ENCODE data around the gene PCDH9. TPM values are rescaled to one million over a fixed set of nuclear protein-coding genes. Genes with fewer than 3 reads are reported as not detected.

The PCDH9 gene
- total and polyA plus RNA-seq, 2 experiments from 2014 or later = 0.31 to 0.52 TPM

DNA sequence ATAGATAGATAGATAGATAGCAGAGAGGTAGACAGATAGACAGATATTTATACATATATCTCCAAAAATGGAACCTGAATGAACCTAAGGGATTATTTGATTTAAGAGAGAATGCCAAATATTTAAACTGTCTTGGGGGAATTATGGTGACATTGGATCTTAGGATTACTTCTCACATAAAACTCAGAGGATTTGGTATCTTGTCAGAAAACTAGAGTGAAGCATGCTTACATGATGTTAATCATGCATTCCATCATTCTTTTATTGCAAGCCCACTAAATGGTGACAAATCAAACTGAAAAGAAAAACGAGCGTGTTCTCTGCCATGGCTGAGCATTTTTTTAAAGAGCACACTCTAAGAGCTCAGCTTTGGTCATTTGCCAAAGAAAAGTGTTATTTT lies 165.2 kb downstream of the PCDH9 start:
- H3K4me1 Mint-ChIP-seq = peaks cover 24% of the 10 kb centered on the region
- Histone ChIP-seq H2AFZ (no peak overlapping the region), H3K27ac (ENCODE audit: low read depth) (no peak overlapping the region), H3F3A (replicated peaks; ENCODE audit: low read depth) (no peaks in the 10 kb centered on the region), H3K79me2 (replicated peaks; ENCODE audit: insufficient read depth) (no peaks in the 10 kb centered on the region), H3K4me1 (ENCODE audit: insufficient read depth) (peaks cover 4% of the 10 kb centered on the region), H3K4me2 (no peak overlapping the region), H3K27me3 (ENCODE audit: insufficient read depth) (no peaks in the 10 kb centered on the region), H3K4me3 (no peak overlapping the region), H4K20me1 (replicated peaks; ENCODE audit: insufficient read depth) (no peaks in the 10 kb centered on the region), H3K9me2 (ENCODE audit: insufficient read depth) (no peaks in the 10 kb centered on the region), H3K36me3 (ENCODE audit: insufficient read depth) (no peaks in the 10 kb centered on the region)
- DNase-seq (ENCODE audit: low spot score) (no peak), ATAC-seq (no peak)
- no peaks in the 10 kb centered on the region for H3K36me3 Mint-ChIP-seq (ENCODE audit: low read depth)
- TF ChIP-seq EZH2 (IDR thresholded peaks at IDR 0.05; ENCODE audit: low read depth, unreplicated experiment) = no peak
- TF ChIP-seq, protein P1, sequence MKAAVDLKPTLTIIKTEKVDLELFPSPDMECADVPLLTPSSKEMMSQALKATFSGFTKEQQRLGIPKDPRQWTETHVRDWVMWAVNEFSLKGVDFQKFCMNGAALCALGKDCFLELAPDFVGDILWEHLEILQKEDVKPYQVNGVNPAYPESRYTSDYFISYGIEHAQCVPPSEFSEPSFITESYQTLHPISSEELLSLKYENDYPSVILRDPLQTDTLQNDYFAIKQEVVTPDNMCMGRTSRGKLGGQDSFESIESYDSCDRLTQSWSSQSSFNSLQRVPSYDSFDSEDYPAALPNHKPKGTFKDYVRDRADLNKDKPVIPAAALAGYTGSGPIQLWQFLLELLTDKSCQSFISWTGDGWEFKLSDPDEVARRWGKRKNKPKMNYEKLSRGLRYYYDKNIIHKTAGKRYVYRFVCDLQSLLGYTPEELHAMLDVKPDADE (IDR thresholded peaks at IDR 0.05) = no peak
- TF ChIP-seq STAT1 (IDR thresholded peaks at IDR 0.05; ENCODE audit: unreplicated experiment) = no peak
- no peak for TF ChIP-seq POLR2AphosphoS5 (IDR thresholded peaks at IDR 0.05; ENCODE audit: low read depth)
- TF ChIP-seq, protein P2, sequence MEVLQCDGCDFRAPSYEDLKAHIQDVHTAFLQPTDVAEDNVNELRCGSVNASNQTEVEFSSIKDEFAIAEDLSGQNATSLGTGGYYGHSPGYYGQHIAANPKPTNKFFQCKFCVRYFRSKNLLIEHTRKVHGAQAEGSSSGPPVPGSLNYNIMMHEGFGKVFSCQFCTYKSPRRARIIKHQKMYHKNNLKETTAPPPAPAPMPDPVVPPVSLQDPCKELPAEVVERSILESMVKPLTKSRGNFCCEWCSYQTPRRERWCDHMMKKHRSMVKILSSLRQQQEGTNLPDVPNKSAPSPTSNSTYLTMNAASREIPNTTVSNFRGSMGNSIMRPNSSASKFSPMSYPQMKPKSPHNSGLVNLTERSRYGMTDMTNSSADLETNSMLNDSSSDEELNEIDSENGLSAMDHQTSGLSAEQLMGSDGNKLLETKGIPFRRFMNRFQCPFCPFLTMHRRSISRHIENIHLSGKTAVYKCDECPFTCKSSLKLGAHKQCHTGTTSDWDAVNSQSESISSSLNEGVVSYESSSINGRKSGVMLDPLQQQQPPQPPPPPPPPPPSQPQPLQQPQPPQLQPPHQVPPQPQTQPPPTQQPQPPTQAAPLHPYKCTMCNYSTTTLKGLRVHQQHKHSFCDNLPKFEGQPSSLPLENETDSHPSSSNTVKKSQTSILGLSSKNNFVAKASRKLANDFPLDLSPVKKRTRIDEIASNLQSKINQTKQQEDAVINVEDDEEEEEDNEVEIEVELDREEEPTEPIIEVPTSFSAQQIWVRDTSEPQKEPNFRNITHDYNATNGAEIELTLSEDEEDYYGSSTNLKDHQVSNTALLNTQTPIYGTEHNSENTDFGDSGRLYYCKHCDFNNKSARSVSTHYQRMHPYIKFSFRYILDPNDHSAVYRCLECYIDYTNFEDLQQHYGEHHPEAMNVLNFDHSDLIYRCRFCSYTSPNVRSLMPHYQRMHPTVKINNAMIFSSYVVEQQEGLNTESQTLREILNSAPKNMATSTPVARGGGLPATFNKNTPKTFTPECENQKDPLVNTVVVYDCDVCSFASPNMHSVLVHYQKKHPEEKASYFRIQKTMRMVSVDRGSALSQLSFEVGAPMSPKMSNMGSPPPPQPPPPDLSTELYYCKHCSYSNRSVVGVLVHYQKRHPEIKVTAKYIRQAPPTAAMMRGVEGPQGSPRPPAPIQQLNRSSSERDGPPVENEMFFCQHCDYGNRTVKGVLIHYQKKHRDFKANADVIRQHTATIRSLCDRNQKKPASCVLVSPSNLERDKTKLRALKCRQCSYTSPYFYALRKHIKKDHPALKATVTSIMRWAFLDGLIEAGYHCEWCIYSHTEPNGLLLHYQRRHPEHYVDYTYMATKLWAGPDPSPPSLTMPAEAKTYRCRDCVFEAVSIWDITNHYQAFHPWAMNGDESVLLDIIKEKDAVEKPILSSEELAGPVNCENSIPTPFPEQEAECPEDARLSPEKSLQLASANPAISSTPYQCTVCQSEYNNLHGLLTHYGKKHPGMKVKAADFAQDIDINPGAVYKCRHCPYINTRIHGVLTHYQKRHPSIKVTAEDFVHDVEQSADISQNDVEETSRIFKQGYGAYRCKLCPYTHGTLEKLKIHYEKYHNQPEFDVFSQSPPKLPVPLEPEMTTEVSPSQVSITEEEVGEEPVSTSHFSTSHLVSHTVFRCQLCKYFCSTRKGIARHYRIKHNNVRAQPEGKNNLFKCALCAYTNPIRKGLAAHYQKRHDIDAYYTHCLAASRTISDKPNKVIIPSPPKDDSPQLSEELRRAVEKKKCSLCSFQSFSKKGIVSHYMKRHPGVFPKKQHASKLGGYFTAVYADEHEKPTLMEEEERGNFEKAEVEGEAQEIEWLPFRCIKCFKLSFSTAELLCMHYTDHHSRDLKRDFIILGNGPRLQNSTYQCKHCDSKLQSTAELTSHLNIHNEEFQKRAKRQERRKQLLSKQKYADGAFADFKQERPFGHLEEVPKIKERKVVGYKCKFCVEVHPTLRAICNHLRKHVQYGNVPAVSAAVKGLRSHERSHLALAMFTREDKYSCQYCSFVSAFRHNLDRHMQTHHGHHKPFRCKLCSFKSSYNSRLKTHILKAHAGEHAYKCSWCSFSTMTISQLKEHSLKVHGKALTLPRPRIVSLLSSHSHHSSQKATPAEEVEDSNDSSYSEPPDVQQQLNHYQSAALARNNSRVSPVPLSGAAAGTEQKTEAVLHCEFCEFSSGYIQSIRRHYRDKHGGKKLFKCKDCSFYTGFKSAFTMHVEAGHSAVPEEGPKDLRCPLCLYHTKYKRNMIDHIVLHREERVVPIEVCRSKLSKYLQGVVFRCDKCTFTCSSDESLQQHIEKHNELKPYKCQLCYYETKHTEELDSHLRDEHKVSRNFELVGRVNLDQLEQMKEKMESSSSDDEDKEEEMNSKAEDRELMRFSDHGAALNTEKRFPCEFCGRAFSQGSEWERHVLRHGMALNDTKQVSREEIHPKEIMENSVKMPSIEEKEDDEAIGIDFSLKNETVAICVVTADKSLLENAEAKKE (CRISPR knock-in tag; IDR thresholded peaks at IDR 0.05) = no peak
- no peak for TF ChIP-seq CREB1 (CRISPR knock-in tag; IDR thresholded peaks at IDR 0.05; ENCODE audit: low read depth)
- no peak for TF ChIP-seq JUNB (IDR thresholded peaks at IDR 0.05; ENCODE audit: unreplicated experiment)
- TF ChIP-seq ZNF114 (CRISPR knock-in tag; IDR thresholded peaks at IDR 0.05) = no peak
- TF ChIP-seq, protein P3, sequence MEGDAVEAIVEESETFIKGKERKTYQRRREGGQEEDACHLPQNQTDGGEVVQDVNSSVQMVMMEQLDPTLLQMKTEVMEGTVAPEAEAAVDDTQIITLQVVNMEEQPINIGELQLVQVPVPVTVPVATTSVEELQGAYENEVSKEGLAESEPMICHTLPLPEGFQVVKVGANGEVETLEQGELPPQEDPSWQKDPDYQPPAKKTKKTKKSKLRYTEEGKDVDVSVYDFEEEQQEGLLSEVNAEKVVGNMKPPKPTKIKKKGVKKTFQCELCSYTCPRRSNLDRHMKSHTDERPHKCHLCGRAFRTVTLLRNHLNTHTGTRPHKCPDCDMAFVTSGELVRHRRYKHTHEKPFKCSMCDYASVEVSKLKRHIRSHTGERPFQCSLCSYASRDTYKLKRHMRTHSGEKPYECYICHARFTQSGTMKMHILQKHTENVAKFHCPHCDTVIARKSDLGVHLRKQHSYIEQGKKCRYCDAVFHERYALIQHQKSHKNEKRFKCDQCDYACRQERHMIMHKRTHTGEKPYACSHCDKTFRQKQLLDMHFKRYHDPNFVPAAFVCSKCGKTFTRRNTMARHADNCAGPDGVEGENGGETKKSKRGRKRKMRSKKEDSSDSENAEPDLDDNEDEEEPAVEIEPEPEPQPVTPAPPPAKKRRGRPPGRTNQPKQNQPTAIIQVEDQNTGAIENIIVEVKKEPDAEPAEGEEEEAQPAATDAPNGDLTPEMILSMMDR (conservative IDR thresholded peaks at IDR 0.05; ENCODE audit: low read depth in 2 of 2) = no peak
- TF ChIP-seq NANOG (IDR thresholded peaks at IDR 0.05; ENCODE audit: borderline replicate concordance) = no peak
- TF ChIP-seq, protein P4, sequence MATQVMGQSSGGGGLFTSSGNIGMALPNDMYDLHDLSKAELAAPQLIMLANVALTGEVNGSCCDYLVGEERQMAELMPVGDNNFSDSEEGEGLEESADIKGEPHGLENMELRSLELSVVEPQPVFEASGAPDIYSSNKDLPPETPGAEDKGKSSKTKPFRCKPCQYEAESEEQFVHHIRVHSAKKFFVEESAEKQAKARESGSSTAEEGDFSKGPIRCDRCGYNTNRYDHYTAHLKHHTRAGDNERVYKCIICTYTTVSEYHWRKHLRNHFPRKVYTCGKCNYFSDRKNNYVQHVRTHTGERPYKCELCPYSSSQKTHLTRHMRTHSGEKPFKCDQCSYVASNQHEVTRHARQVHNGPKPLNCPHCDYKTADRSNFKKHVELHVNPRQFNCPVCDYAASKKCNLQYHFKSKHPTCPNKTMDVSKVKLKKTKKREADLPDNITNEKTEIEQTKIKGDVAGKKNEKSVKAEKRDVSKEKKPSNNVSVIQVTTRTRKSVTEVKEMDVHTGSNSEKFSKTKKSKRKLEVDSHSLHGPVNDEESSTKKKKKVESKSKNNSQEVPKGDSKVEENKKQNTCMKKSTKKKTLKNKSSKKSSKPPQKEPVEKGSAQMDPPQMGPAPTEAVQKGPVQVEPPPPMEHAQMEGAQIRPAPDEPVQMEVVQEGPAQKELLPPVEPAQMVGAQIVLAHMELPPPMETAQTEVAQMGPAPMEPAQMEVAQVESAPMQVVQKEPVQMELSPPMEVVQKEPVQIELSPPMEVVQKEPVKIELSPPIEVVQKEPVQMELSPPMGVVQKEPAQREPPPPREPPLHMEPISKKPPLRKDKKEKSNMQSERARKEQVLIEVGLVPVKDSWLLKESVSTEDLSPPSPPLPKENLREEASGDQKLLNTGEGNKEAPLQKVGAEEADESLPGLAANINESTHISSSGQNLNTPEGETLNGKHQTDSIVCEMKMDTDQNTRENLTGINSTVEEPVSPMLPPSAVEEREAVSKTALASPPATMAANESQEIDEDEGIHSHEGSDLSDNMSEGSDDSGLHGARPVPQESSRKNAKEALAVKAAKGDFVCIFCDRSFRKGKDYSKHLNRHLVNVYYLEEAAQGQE (IDR thresholded peaks at IDR 0.05; ENCODE audit: unreplicated experiment) = no peak
- no peak for TF ChIP-seq ZNF331 (CRISPR knock-in tag; IDR thresholded peaks at IDR 0.05; ENCODE audit: low read depth)
- TF ChIP-seq EZH2phosphoT487 (IDR thresholded peaks at IDR 0.05; ENCODE audit: unreplicated experiment) = no peak
- no peak overlapping the region for H3K27ac Mint-ChIP-seq
- H3K4me3 Mint-ChIP-seq = no peak overlapping the region
- H3K9me3 Mint-ChIP-seq = no peaks in the 10 kb centered on the region
- H3K27me3 Mint-ChIP-seq (ENCODE audit: insufficient read depth, low read depth, poor library complexity) = peaks cover 2% of the 10 kb centered on the region

All from GM23338 (cell line).